NCI-H2196 treated with DMSO at 0.1 percent for 48 hours (cell line): ENCODE results near the gene CBLB.
"Not testable (repeated sequence)": the region's sequence is repeated elsewhere in the genome, so short reads cannot be mapped to it uniquely, and the experiment has no call there.

Source experiments
- DNase-seq: peaks from one replicate; lab custom pipeline; 2025; ENCODE audit not compliant: unreplicated experiment; lab: John Stamatoyannopoulos, UW

CBLB gene

DNA sequence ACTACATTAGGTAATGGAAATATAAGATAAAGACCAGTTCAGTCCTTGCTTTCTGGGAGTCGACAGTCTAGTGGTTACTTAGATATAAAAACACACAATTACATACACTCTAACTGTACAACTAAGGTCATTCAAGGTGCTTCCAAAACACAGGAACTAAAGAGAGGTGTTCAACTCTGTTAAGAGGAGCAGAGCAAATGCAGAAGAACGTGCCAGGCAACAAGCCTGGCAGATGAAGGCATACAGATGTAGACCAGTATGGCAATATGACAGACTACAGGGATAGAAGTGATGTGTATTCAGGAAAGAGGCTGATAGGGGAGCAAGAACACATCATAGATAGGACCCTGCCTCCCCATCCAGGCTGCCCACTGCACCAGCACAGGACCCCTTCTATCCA lies 78.3 kb downstream of the CBLB start:
- no peak for DNase-seq

DNA sequence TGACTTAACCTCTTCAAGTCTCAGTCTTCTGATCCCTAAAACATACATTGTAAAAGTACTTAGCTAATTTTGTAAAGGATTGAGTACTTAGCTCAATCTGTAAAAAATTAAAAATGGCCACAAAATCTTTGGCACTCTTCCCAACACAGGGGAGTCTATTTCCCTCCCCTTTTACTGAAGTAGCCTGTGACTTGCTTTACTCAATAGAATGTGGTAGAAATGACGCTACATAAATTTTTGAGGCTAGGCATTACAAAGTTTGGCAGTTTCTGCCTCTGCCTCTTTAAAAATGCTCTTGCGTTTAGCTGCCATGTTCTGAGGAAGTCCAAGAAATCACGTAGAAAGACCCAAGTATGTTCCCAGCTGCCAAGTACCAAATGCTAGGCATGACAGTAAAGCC lies 80.2 kb downstream of the CBLB start:
- DNase-seq = no peak

DNA sequence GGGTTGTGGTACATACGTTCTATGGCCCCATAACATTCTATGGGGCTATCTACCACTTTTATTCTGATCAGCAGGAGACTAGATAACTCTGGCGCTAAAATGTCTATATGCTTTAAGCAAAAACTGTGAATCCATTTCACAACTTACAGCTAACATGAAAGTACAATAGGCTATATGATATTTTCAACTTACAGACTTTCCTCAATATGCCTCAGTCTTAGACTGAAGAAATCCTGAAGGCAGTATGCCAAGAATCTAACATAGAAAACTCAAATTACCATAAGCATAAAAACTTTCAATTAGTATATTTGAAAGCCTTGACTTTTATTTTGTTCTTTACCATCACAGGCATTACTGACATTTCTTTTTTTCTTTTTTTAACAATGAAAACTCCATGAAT lies 81.4 kb downstream of the CBLB start:
- no peak for DNase-seq

DNA sequence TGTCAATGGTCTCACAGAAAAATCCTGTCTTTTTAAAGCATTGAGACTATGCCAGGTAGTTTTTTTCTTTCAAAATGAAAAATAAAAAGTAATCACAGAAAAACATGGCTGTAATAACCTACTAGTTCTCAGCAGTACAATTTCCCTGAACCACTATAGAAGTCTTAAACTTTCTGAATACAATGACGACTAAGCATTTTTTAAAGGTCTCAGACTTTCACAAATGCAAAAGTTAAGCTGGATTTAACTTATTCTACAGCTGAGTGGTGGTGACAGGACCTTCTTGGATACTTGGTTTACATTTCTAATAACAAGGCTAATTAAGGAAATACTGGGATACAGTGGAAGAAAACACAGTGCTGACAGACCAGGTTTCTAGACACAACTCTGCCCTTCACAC lies 81.8 kb downstream of the CBLB start:
- DNase-seq = no peak

- DNase-seq = no peak
Observed at GRCh38 chr3:105786241-105786640, 82.6 kb downstream of the CBLB start.

- no peak for DNase-seq
Observed at GRCh38 chr3:105785803-105786202, 83.0 kb downstream of the CBLB start.

DNA sequence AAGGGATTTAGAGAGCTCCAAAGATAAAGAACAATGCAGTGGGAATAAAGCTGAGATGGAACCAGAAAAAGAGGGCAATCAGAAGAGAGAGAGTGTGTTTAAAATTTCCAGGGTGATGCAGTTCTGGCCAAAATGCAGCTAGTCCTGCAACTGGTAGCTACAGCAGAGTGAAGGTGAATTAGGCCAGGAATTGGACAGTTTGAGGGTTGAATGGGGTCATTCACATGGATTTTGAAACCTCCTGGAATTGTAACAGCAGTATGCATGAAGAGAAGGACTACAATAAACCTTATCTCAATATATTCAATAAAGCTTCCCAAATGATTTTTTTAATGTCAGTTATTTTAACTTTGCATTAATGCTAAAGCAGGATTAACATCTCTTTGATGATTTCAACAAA lies 85.2 kb downstream of the CBLB start:
- DNase-seq = no peak

DNA sequence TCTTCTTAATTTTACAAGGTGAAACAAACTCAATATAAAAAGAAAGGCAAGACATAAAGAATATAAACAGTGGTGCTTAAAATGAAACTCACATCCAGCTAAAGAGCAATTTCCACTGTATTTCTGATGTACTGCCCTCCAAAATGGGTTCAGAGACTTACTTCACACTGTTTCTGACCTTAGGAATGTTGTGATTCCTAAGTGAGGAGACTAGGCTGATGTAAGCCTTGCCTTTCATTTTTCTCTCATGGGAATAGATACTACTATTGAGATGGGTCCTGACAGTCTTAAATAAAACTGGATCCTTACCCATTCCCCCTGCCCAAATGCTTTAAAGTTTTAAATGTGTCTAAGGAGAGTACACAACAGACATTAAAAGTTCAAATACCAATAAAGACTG lies 86.9 kb downstream of the CBLB start:
- no peak for DNase-seq

DNA sequence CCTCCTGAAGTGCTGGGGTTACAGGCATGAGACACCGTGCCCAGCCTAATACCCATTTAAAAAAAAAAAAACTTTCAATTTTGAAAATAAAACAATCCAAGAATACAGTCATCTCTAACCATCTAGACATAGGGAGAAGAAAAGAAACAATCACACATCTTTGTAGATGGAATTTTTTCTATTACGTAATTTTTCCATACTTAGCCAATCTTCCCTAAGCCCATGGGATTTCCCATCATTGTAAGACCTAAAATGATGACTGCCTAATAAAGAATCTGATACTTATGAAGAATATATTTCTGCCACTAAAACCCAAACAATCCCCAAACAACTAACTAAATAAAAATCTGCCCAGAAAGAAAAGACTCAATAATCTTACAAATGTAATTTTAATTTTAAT lies 88.7 kb downstream of the CBLB start:
- no peak for DNase-seq

DNA sequence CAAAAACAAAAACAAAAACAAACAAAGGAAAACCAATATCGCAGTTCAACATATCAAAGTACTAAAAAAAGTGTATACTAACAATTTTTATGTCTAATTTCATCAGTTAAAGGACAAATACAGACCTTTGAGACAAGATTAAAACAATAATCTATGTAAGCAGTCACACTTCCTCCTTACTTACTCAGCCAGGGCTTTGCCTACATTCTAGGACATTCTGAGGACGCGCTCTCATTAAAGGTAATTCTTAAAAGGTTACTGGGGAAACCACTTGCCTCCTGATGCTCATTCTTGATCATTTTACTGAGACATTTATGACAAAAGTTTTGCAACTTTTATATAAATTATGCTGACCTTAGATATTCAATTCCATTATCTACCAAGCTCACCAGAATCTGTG lies 93.4 kb downstream of the CBLB start:
- DNase-seq = no peak

DNA sequence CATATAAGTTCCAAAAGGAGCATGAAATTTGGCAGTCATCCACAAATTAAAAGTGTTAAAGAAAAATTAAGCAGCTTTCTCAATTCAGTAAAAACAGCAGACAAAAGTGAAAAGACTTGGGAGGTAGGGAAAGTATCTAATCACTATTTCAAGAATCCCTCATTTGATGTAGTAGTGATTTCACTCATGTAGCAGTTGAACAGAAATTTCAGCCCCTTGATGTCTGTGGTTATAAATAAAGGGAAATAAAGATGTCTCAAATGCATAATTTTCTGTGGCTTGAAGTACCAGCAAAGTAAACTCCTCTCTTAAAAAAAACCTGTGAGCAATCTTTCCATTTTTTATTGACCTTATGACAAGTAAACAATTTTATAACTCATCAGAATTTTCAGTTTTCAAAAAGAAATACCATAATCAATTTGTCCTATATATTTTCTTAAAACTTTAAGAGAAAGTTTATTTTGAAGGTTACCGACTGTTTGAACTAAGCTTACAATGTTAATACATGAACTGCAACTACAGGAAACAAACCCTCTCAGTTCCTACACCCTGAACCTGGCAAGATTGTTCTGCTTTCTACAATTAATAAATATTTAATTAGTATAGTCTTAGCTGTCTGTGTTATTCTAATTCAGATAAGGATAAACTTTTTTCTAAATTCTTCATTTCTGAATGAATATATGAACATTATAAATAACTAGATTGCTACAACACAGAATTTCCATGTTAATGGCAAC lies 94.2 kb downstream of the CBLB start:
- no peak for DNase-seq

DNA sequence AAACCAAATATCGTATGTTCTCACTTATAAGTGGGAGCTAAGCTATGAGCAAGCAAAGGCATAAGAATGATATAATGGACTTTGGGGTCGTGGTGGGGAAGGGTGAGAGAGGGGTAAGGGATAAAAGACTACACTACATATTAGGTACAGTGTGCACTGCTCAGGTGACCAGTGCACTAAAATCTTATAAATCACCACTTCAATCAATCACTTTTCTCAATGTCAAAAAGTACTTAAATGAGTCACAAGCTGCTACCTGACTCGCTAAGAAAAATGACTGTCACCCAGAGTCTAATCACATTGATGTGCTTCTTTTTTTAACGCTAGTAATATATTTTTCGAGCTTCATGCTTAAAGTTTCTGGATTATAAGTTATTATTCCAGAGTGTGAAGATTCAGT lies 95.5 kb downstream of the CBLB start:
- no peak for DNase-seq

- DNase-seq = no peak
Observed at GRCh38 chr3:105772635-105773034, 96.2 kb downstream of the CBLB start.

- no peak for DNase-seq
Observed at GRCh38 chr3:105771392-105771791, 97.4 kb downstream of the CBLB start.

DNA sequence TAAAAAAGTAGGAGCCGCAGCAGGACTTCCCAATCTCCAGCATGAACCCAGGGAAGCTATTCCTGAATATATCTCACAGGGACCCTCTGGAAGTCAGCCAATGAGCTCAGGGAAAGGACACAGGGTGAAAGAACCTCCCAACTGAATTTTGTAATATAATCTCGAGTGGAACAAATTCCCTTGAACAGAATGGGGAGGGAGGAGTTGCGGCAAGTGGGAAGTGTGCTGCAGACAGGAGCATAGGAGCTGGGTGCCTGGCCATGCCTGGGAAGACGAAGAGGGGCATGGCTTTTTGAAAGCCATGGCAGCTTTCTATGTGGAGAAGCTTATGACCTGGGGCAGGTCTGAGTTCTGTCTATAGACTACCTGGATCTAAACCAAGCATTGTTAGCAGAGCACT lies 98.4 kb downstream of the CBLB start:
- no peak for DNase-seq

DNA sequence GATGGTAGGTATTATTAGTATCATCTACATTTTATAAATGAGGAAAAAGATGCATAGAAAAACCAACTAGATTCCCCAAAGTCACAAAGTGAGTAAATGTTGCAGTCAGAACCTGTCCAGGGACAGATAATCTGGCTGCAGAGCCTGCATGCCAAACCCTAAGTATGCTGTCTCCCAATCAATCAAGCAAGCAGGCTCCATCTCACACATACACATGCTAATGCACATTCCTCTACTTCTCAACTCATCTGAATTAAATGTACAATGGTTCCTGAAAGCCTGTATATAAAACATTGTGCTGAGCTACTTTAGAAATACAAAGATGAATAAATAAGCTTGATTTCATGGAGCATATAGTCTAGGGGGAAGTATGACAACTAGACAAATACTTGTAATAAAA lies 101.0 kb downstream of the CBLB start:
- DNase-seq = no peak

- DNase-seq = no peak
Observed at GRCh38 chr3:105767216-105767615, 101.6 kb downstream of the CBLB start.

- no peak for DNase-seq
Observed at GRCh38 chr3:105765308-105765639, 103.5 kb downstream of the CBLB start.

DNA sequence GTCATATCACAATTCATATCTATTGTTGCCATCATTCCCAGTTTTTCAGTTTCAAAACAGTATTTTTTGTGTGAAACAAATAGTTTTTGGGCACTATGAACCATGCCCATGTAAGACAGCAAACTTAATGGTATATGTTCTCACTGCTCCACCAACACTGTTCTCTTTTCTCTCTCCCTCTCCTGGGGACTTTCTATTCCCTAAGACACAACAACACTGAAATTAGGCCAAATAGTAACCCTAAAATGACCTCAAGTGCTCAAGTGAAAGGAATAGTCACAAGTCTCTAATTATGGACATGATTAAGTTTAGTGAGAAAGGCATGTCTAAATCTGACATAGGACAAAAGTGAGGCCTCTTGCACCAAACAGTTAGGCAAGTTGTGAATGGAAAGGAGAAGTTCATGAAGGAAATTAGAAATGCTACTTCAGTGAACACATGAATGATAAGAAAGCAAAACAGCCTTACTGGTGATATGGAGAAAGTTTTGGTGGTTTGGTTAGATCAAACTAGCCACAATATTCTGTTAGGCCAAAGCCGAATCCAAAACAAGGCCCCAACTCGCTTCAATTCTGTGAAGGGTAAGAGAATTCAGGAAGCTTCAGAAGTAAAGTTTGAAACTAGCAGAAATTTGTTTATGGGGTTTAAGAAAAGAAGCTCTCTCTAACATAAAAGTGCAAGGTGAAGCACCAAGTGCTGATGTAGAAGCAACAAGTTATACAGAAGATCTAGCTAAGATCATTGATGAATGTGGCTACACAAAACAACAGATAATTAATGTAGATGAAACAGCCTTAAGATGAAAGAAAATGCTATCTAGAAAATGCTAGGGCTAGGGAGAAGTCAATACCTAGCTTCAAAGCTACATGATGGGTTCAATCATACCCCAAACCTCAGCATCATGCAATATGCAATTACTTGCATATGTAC lies 104.2 kb downstream of the CBLB start:
- DNase-seq = no peak

- DNase-seq = no peak
Observed at GRCh38 chr3:105763659-105764036, 105.2 kb downstream of the CBLB start.

DNA sequence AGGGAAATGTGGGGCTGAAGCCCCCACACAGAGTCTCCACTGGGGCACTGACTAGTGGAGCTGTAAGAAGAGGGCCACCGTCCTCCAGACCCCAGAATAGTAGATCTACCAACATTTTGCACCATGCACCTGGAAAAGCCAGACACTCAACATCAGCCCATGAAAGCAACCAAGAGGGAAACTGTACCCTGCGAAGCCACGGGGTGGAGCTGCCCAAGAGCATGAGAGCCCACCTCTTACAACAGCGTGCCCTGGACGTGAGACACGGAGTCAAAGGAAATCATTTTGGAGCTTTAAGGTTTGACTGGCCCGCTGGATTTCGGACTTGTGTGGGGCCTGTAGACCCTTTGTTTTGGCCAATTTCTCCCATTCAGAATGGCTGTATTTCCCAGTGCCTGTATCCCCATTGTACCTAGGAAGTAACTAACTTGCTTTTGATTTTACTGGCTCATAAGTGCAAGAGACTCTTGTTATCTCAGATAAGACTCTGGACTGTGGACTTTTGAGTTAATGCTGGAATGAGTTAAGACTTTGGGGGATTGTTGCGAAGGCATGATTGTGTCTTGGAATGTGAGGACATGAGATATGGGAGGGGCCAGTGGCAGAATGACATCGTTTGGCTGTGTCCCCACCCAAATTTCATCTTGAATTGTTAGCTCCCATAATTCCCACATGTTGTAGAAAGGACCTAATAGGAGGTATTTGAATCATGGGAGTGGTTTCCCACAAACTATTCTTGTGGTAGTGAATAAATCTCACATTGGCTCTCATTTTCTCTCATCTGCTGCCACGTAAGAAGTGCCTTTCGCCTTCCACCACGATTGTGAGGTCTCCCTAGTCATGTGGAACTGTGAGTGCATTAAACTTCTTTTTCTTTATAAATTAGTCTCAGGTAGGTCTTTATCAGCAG lies 105.8 kb downstream of the CBLB start:
- no peak for DNase-seq

GRCh38 chr3:105762214-105762613 lies 106.6 kb downstream of the CBLB start:
- not testable (repeated sequence) for DNase-seq
